ENCODE results near the gene GSG1.

The GSG1 gene

GRCh38 chr12:13117029-13117428 is 13.6 kb upstream of the GSG1 start:
- no peak for DNase-seq

- no peak for DNase-seq
Observed at GRCh38 chr12:13116259-13116658, 12.8 kb upstream of the GSG1 start.

GRCh38 chr12:13114251-13115052 is 11.0 kb upstream of the GSG1 start:
- no peak for DNase-seq

GRCh38 chr12:13112968-13113367 is 9.5 kb upstream of the GSG1 start:
- no peak for DNase-seq

GRCh38 chr12:13106666-13107065 is 3.2 kb upstream of the GSG1 start:
- DNase-seq: no peak

- DNase-seq: no peak
Observed at GRCh38 chr12:13105781-13106180, 2.3 kb upstream of the GSG1 start.

- no peak for DNase-seq
Observed at GRCh38 chr12:13104409-13104808, 942 bp upstream of the GSG1 start.

- DNase-seq: peak in 1 of 2 donors; percentile 16
Observed at GRCh38 chr12:13102461-13103195, 839 bp downstream of the GSG1 start.

- DNase-seq: peak; percentile 39 to 44
Observed at GRCh38 chr12:13101821-13102375, 1.6 kb downstream of the GSG1 start.

GRCh38 chr12:13100882-13101769 is 2.3 kb downstream of the GSG1 start:
- DNase-seq: peak; percentile 96 to 98

GRCh38 chr12:13100605-13100881 is 2.9 kb downstream of the GSG1 start:
- no peak for DNase-seq

- no peak for DNase-seq
Observed at GRCh38 chr12:13099844-13100604, 3.4 kb downstream of the GSG1 start.

GRCh38 chr12:13099066-13099843 is 4.2 kb downstream of the GSG1 start:
- DNase-seq: peak; percentile 28 to 73

GRCh38 chr12:13097491-13098011 is 5.9 kb downstream of the GSG1 start:
- DNase-seq: peak in 1 of 2 donors; percentile 20

GRCh38 chr12:13095266-13095995 is 8.0 kb downstream of the GSG1 start:
- DNase-seq: no peak

GRCh38 chr12:13094367-13094766 is 9.1 kb downstream of the GSG1 start:
- DNase-seq: peak in 1 of 2 donors; percentile 42

GRCh38 chr12:13093848-13094220 is 9.6 kb downstream of the GSG1 start:
- no peak for DNase-seq

GRCh38 chr12:13093191-13093847 is 10.1 kb downstream of the GSG1 start:
- no peak for DNase-seq

GRCh38 chr12:13091832-13092231 is 11.6 kb downstream of the GSG1 start:
- DNase-seq: no peak

GRCh38 chr12:13090054-13090453 is 13.4 kb downstream of the GSG1 start:
- DNase-seq: no peak
